Mucosa of rectum (tissue), 2 donors: ENCODE data around the gene PLEKHG4B.
"Not testable (repeated sequence)": the region's sequence is repeated elsewhere in the genome, so short reads cannot be mapped to it uniquely, and the experiment has no call there.

ENCODE experiments used
- H3K27ac ChIP-seq, 2 donors: one replicate each; pipeline ENCODE4 v1.7.0; 2013; ENCODE audit warnings: inconsistent platforms in 2 of 2, low read depth in 2 of 2, low read length in 2 of 2
- H3K27me3 ChIP-seq, 2 donors: one replicate each; pipeline ENCODE4 v1.7.0; 2013; ENCODE audit warnings: low read length in 2 of 2; ENCODE audit not compliant: control insufficient read depth in 2 of 2, insufficient read depth in 2 of 2
- H3K36me3 ChIP-seq, 2 donors: one replicate each; pipeline ENCODE4 v1.7.0; 2013; ENCODE audit warnings: low read length in 2 of 2; ENCODE audit not compliant: control insufficient read depth in 2 of 2, insufficient read depth in 2 of 2
- H3K4me1 ChIP-seq, 2 donors: one replicate each; pipeline ENCODE4 v1.7.0; 2013; ENCODE audit warnings: low read length in 2 of 2, mild to moderate bottlenecking in 1 of 2; ENCODE audit not compliant: control insufficient read depth in 2 of 2, insufficient read depth in 2 of 2
- H3K4me3 ChIP-seq, 2 donors: one replicate each; pipeline ENCODE4 v1.7.0; 2013; ENCODE audit warnings: low read length in 2 of 2
- H3K9ac ChIP-seq, 2 donors: one replicate each; pipeline ENCODE4 v1.7.0; 2013; ENCODE audit warnings: low read length in 2 of 2, low read depth in 1 of 2, mild to moderate bottlenecking in 1 of 2
- H3K9me3 ChIP-seq, 2 donors: one replicate each; pipeline ENCODE4 v1.7.0; 2013; ENCODE audit warnings: low read length in 2 of 2; ENCODE audit not compliant: control insufficient read depth in 2 of 2
- donor health status: healthy.
- donor health status: Normal muscosa, but diverticular disease.

PLEKHG4B gene

DNA sequence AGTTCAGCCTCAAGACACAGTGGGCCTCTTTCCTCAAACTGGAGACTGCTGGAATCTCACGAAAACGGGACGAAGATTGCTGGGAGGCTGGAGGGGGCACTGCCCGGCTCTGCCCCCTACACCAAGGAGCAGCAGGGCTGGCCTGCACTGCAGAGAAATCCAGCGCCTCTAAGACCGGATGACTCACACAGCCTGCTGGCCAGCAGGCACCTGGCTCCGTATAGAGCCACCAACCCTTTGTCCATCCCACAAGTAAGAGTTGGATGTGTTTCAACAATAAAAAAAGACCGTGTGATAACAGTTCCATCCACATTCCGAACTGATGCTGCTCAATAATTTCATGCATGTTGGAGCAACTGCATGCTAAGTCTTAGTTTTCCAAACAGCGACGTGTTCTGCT lies 114.4 kb downstream of the PLEKHG4B start:
- no peaks in the 10 kb centered on the region for H3K9me3 ChIP-seq
- peaks cover 9 to 22% of the 10 kb centered on the region in 2 donors for H3K36me3 ChIP-seq
- no peaks in the 10 kb centered on the region for H3K27me3 ChIP-seq
- no peak overlapping the region for H3K9ac ChIP-seq
- no peaks in the 10 kb centered on the region for H3K4me1 ChIP-seq
- H3K4me3 ChIP-seq: no peak overlapping the region
- H3K27ac ChIP-seq: no peak overlapping the region

DNA sequence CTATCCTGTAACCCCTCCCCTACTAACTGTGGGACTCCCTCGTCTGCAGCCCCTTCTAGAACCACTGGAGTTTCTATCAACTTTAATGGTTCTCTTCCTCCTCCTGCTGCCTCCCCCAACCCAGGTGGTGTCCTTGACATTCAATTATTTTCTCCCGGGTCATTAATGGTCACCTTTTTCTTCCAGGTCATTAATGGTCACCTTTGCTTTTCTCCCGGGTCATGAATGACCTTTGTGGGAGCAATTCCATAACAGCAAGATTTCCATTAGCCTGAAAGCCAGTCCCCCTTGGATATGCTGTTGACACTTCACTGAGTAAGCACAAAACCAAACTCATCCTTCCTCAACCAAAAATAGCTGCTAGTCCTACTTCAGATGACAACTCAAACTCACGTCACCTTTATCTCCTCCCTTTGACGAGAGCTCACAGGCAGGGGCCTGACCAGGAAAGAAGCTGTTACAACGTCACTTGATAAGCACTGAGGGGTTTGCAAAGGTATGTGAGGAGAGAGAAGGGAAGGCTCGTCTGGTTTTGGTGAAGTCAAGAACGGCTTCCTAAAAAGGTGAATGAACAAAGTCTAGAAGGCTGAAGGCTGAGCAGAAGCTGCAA lies 115.1 kb downstream of the PLEKHG4B start:
- H3K4me1 ChIP-seq: no peaks in the 10 kb centered on the region
- H3K4me3 ChIP-seq: no peak overlapping the region
- no peak overlapping the region for H3K27ac ChIP-seq
- H3K9ac ChIP-seq: no peak overlapping the region
- H3K9me3 ChIP-seq: no peaks in the 10 kb centered on the region
- no peaks in the 10 kb centered on the region for H3K27me3 ChIP-seq
- peaks cover 9 to 22% of the 10 kb centered on the region in 2 donors for H3K36me3 ChIP-seq

DNA sequence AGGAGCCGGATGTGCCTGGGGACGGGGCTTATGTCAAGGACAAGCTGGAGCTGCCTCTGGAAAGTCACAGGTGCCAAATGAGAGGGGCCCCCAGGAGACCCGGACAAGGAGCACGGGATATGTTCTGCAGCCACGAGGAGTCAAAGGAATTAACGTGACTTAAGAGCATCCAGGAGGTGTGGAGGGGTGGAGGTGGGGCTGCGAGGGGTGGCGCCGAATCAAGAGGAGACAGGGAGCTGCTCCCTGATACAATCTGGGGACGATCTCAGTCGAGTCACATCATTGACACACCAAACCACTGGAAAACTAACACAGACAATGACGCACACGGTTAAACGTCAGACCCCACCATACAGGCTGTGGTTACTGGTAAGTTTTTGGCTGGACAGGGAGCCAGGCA lies 115.6 kb downstream of the PLEKHG4B start:
- Histone ChIP-seq H3K27ac (no peak overlapping the region), H3K9me3 (no peaks in the 10 kb centered on the region), H3K36me3 (peaks cover 9 to 22% of the 10 kb centered on the region in 2 donors), H3K4me1 (no peaks in the 10 kb centered on the region), H3K27me3 (no peaks in the 10 kb centered on the region), H3K9ac (no peak overlapping the region), H3K4me3 (no peak overlapping the region)

DNA sequence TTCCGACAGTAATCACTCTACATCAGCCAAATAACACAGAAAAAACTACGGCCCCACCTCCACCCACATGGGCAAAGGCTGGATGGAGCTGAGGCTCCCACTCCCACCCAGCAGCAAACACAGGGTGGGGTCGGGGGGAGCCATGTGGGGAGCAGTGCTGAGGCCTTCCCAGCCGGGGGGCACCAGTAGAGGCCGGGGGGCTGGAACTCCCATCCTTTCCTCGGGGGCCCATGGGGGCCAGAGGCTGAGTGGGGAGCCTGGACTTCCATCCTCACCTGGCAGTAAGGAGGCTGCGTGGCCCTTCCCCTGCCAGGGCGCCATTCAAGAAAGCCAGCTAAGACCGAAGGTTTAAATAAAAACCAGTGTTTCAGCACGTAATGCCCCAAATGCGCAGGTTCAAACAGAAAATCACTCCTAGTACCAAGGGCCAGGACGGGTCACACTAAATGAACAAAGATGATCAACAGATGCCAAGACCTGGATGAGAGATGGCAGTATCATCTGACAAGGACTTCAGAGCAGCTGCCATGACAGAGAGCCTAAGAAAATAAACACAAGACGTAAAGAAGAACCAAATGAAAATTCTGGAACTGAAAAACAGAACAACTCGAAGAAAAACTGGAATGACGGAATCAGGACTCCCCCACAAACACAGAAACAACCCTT lies 116.6 kb downstream of the PLEKHG4B start:
- Histone ChIP-seq H3K27ac (no peak overlapping the region), H3K4me1 (no peaks in the 10 kb centered on the region), H3K9me3 (no peaks in the 10 kb centered on the region), H3K4me3 (no peak overlapping the region), H3K36me3 (peaks cover 9 to 20% of the 10 kb centered on the region in 2 donors), H3K9ac (no peak overlapping the region), H3K27me3 (no peaks in the 10 kb centered on the region)

DNA sequence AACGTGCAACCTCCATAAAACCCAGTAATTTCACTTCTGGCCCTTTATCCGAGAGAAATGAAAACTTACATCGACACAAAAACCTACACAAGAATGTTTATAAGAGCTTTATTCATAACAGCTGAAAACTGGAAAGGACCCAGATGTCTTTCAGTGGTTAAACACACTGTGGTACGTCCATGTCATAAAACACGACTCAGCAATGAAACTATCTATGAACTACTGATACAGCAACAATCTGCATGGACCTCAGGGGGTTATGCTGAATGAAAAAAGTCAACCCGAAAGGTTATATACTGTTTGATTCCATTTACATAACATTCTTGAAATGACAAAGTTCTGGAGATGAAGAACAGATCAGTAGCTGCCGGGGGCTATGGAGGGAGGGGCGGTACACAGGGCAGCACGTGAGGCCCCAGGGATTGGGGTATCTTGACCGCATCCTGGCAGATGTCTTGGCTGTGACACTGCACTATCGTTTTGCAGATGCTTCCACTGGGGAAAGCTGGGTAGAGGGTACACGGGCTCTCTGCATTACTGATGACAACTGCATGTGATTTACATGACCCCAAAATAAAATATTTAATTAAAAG lies 121.9 kb downstream of the PLEKHG4B start:
- Histone ChIP-seq H3K4me3 (no peak overlapping the region), H3K36me3 (peaks cover 0 to 4% of the 10 kb centered on the region in 2 donors), H3K9me3 (no peaks in the 10 kb centered on the region), H3K4me1 (peaks cover 0 to 2% of the 10 kb centered on the region in 2 donors), H3K27me3 (no peaks in the 10 kb centered on the region), H3K27ac (no peak overlapping the region), H3K9ac (no peak overlapping the region)

DNA sequence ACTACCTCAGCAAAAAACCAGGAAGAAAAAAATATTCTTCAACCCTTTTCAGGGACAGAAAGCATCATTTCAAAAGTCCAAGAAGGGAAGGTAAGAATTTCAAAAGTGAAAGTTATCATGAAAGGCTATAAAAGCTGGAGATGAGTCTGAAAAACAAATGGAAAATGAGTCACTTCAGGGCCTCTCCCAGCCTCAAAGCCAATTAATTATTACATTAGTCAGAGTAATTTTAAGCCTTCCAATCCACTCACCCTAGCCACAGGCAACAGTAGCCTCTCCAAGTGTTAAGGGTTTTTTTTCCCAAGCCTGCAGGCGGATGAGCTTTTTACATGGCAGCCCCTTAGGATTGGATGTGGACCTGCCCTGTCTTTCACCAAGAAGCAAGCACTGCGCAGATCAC lies 123.3 kb downstream of the PLEKHG4B start:
- H3K27ac ChIP-seq, H3K9me3 ChIP-seq, H3K9ac ChIP-seq, H3K4me1 ChIP-seq, H3K36me3 ChIP-seq, H3K27me3 ChIP-seq, H3K4me3 ChIP-seq: not testable (repeated sequence)

DNA sequence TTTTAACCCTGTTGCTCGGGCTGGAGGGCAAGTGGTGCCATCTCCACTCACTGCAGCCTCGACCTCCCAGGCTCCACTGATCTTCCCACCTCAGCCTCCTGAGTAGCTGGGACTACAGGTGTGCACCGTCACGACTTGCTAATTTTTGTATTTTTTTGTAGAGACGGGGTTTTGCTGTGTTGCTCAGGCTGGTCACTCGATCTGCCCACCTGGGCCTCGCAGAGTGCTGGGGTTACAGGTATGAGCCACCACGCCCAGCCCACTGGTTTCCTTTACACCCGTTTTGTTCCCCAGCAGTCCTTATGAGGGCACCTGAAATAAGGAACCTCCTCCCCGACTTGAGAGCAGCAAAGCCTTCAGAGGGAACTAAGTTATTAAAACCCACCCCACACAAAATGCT lies 124.1 kb downstream of the PLEKHG4B start:
- H3K9me3 ChIP-seq, H3K4me3 ChIP-seq, H3K27ac ChIP-seq, H3K27me3 ChIP-seq, H3K9ac ChIP-seq, H3K4me1 ChIP-seq, H3K36me3 ChIP-seq: not testable (repeated sequence)

DNA sequence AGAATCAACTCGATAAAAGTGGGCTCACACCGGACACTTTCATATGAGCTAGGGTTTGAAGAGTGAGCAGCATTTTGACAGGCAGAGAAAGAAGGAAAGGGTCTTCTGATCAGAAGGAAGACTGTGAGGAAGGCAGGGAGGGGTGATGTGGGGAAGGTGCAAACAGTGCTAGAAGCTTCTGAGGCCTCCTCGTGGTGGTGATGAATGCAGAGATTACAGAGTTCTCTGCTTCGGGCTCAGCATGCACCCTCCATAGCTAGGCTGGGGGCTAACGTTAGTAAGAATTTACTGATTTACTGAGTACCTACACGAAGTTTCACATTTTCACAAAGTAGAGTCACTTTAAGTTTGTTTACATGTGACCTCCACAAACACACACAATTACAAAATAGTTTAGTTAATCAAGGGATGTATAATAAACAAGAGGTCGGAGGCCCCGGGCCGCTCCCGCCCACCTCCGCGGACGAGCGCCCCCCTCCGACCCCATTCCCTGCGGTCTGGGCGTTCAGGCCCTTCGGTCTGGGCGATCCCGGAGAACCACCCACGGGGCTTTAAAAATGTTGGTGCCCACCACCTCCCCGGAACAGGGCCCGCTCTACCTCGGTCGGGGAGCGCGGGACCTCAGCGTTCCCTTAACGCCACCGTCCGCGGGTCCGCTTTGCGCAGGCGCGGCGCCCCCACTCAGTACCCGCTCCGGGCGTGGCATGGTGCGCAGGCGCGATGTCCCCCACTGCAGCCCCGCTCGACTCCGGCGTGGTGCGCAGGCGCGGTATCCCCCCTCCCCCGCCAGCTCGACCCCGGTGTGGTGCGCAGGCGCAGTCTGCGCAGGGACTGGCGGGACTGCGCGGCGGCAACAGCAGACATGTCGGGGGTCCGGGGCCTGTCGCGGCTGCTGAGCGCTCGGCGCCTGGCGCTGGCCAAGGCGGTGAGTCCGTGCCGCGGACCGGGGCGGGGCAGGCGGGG lies 125.8 kb downstream of the PLEKHG4B start, which contains the start of the genes CCDC127 and SDHA:
Gene CCDC127 (minus strand): TSS at position 660 of the 963 bp plus-strand sequence. CDS start 1,304 bp downstream, outside the sequence.
Gene SDHA (plus strand): TSS at position 827 of the 963 bp plus-strand sequence. CDS start 36 bp downstream, at position 863.
- not testable (repeated sequence) for H3K36me3 ChIP-seq, H3K9me3 ChIP-seq, H3K4me1 ChIP-seq, H3K27me3 ChIP-seq
- H3K4me3 ChIP-seq: peak within 1 kb of the TSS; percentile 78 to 87
- peak within 1 kb of the TSS; percentile 72 to 95 for H3K9ac ChIP-seq
- peak within 1 kb of the TSS; percentile 84 to 87 for H3K27ac ChIP-seq

DNA sequence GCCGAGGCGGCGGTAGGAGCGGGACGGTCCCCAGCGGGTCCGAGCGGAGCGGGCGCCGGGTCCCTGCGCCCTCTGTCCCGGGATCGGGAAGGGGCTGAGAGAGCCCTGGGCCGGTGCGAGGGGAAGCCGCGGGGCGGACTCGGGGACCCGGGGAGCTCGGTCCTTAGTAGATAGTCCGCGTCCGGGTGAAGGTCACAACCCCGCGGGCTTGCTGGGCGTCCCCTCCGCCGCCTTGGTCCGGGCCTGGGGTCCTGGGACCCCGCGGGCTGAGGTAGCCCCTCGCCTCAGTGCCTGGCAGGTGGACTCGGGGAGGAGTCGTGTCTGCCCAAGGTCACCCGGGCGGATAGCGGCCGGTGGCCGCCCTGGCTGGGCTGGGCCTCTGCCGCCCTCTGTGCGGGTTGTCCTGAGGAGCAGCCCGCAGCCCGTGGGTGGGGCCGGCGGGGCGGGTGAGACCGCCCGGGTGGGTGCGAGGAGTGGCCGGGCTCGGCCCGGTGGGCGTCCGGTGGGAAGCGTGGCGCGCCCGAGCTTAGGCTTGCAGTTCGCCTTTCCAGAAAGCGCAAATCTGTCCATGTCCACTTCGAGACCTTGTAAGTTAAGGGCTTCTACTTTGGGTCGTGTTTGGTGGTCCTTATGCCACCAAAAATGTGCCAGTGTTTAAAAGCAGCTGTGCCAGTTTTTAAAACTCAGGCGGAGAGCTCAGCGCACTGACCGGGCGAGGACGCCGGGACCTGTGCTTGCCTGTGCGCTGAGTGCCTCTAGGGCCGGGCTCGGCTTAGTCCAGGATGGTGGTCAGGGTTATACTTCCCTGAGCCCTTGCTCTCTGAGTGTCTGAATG lies 126.7 kb downstream of the PLEKHG4B start:
- Histone ChIP-seq H3K4me1 (peaks cover 7 to 8% of the 10 kb centered on the region in 2 donors), H3K4me3 (peak overlapping the region; percentile 78 to 87), H3K9me3 (no peaks in the 10 kb centered on the region), H3K36me3 (peaks cover under 1 to 6% of the 10 kb centered on the region in 2 donors), H3K27me3 (no peaks in the 10 kb centered on the region), H3K27ac (peak overlapping the region; percentile 84 to 87), H3K9ac (peak overlapping the region; percentile 72 to 95)
